Omental fat pad (tissue), 4 donors: Measurements from ENCODE around the gene TRPC3. TPM values are rescaled to one million over a fixed set of nuclear protein-coding genes. Genes with fewer than 3 reads are reported as not detected.

Source experiments
- ATAC-seq: fragments of 150-250 bp; one replicate; pipeline ENCODE4 v1.9.1; 2016; ENCODE audit warnings: mild to moderate bottlenecking, moderate library complexity; ENCODE audit not compliant: low FRiP score
- DNase-seq: peaks from one replicate; pipeline ENCODE4 v3.0.0-alpha.2; 2019; ENCODE audit warnings: low spot score
- total RNA-seq, 4 donors: library from RNA; depleted of rRNA; stranded (reverse); fragments of >200 nt; gene quantifications; one replicate each; pipeline ENCODE4 v1.1.0, GENCODE V29; 2016
- TF ChIP-seq, protein P1 (sequence below), 3 donors: fragments of 450-650 bp; IDR thresholded peaks; one replicate each; pipeline ENCODE4 v1.5.1; 2016 to 2017; ENCODE audit warnings: antibody characterized with exemption in 3 of 3, mild to moderate bottlenecking in 3 of 3, moderate library complexity in 2 of 3

TRPC3 gene
- total RNA-seq, 4 donors from 2014 or later = 0.65 to 2.7 (median 1.3) TPM

- TF ChIP-seq, protein P1, sequence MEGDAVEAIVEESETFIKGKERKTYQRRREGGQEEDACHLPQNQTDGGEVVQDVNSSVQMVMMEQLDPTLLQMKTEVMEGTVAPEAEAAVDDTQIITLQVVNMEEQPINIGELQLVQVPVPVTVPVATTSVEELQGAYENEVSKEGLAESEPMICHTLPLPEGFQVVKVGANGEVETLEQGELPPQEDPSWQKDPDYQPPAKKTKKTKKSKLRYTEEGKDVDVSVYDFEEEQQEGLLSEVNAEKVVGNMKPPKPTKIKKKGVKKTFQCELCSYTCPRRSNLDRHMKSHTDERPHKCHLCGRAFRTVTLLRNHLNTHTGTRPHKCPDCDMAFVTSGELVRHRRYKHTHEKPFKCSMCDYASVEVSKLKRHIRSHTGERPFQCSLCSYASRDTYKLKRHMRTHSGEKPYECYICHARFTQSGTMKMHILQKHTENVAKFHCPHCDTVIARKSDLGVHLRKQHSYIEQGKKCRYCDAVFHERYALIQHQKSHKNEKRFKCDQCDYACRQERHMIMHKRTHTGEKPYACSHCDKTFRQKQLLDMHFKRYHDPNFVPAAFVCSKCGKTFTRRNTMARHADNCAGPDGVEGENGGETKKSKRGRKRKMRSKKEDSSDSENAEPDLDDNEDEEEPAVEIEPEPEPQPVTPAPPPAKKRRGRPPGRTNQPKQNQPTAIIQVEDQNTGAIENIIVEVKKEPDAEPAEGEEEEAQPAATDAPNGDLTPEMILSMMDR (IDR thresholded peaks at IDR 0.05) = peak in 1 of 3 donors; percentile 12
- DNase-seq (peak; percentile 46), ATAC-seq (peak; percentile 87)
Observed at GRCh38 chr4:121950212-121950679, 1.6 kb downstream of the TRPC3 start.

GRCh38 chr4:121946644-121947043 is 5.2 kb downstream of the TRPC3 start:
- ATAC-seq (no peak), DNase-seq (no peak)
- TF ChIP-seq, protein P1 (IDR thresholded peaks at IDR 0.05) = no peak

GRCh38 chr4:121943941-121944340 is 7.9 kb downstream of the TRPC3 start:
- DNase-seq = no peak
- ATAC-seq = no peak
- TF ChIP-seq, protein P1 (IDR thresholded peaks at IDR 0.05) = no peak

DNA sequence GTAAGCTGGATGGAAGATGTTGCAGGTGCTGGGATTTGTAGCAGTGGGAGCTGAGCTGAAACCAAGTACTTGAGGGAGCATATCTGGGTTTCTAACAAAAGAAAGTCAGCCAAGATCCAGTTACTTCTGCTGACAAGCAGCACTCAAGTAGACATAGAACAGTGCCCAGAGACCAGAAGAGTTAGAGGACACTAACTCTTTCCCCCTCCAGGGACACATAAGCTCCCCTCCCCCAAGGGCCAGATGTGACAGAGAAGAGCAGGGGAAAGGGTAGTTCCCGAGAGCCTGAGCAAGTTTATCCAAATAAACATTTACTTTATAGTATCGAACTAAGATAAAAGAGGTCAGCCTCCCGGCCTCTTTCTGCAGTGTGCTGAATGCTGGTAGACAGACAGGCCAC is 12.2 kb downstream of the TRPC3 start:
- DNase-seq (no peak), ATAC-seq (no peak)
- TF ChIP-seq, protein P1 (IDR thresholded peaks at IDR 0.05) = no peak

- TF ChIP-seq, protein P1 (IDR thresholded peaks at IDR 0.05) = no peak
- no peak for DNase-seq
- no peak for ATAC-seq
Observed at GRCh38 chr4:121938282-121939092, 13.4 kb downstream of the TRPC3 start.

DNA sequence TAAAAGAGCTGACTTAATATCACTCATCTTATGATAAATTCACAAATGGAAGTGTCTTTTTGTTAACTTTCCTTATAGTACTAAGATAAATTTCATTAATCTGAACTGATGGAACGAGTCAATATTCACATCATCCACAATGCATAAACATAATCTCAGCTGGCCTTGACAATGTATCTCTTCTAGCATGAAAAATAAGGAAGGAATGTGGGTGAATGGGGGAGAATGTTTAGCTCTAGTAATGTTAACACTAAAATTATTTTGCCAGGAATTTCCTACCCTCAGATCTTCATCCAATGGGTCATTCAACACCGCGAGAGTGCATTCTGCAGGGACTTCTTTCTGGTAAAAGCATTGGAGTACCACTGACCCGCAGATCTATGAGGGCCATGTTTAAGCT is 15.8 kb downstream of the TRPC3 start:
- DNase-seq (no peak), ATAC-seq (no peak)
- TF ChIP-seq, protein P1 (IDR thresholded peaks at IDR 0.05) = no peak

DNA sequence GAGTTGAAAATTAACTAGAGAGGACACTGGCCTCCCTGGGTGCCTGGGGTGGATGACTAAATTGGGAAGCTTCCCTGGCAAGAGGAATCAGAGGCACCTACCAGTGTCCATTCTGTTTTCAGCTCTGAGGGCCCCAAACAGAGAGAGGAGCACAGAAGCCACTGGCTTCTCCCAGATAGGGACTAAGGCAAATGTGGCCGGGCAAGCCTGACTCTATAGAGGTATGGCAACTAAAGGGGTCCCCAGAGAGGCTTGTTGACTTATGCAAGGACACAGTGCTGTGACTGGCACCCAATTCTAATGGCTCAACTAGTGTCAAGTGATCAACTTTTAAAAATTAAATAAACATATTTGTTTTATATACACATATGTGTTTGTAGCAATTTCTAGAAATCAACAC is 17.2 kb downstream of the TRPC3 start:
- TF ChIP-seq, protein P1 (IDR thresholded peaks at IDR 0.05) = no peak
- no peak for DNase-seq
- no peak for ATAC-seq
